PC-9 (cell line): ENCODE measurements around the gene CTIF.

Source experiments
- EZH2 ChIP-seq: fragments of 200-600 bp; sonication (generic); IDR thresholded peaks from 2 replicates; pipeline ENCODE4 v1.8.0; 2017; ENCODE audit warnings: antibody characterized with exemption, low read depth
- TF ChIP-seq, protein P1 (sequence below): fragments of 200-600 bp; sonication (generic); conservative IDR thresholded peaks from 2 replicates; pipeline ENCODE4 v1.6.1; 2017; ENCODE audit warnings: mixed run types, antibody characterized with exemption, mild to moderate bottlenecking, moderate library complexity

- TF ChIP-seq, protein P1, sequence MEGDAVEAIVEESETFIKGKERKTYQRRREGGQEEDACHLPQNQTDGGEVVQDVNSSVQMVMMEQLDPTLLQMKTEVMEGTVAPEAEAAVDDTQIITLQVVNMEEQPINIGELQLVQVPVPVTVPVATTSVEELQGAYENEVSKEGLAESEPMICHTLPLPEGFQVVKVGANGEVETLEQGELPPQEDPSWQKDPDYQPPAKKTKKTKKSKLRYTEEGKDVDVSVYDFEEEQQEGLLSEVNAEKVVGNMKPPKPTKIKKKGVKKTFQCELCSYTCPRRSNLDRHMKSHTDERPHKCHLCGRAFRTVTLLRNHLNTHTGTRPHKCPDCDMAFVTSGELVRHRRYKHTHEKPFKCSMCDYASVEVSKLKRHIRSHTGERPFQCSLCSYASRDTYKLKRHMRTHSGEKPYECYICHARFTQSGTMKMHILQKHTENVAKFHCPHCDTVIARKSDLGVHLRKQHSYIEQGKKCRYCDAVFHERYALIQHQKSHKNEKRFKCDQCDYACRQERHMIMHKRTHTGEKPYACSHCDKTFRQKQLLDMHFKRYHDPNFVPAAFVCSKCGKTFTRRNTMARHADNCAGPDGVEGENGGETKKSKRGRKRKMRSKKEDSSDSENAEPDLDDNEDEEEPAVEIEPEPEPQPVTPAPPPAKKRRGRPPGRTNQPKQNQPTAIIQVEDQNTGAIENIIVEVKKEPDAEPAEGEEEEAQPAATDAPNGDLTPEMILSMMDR, result no peak
- TF ChIP-seq EZH2, result no peak
These were observed 26.3 kb downstream of the CTIF start for GRCh38 chr18:48565105-48565504.
